H1 (cell line): ENCODE measurements around the gene TENT4A. TPM values are rescaled to one million over a fixed set of nuclear protein-coding genes. Genes with fewer than 3 reads are reported as not detected.

Source experiments
- CTCF ChIA-PET: fragments of 300-600 bp; sonication (Branson Sonifier 250); formaldehyde crosslinking; loops from one replicate; lab custom pipeline; 2021; ENCODE audit not compliant: partially characterized antibody; lab: Charles Lee
- POLR2A ChIA-PET: fragments of 300-600 bp; sonication (Branson Sonifier 250); formaldehyde crosslinking; loops from one replicate; lab custom pipeline; 2021; ENCODE audit warnings: inconsistent platforms; ENCODE audit not compliant: partially characterized antibody; lab: Charles Lee
- DNase-seq, 2 experiments: peaks; one replicate each; pipeline versions ENCODE4 v3.0.0 to v3.0.0-alpha.2; 2010 to 2022; ENCODE audit warnings: low spot score in 2 of 2, low read depth in 1 of 2, mixed read lengths in 1 of 2
- FAIRE-seq: peaks from 2 replicates; lab custom pipeline; 2011; peaks lifted over from hg19 to GRCh38; lab: Jason Lieb, UNC
- H2AFZ ChIP-seq: 2 replicates; pipeline ENCODE4 v1.8.1; 2012; ENCODE audit warnings: low read length, inconsistent platforms
- H2AK5ac ChIP-seq: 2 replicates; pipeline ENCODE4 v1.6.1; 2013; ENCODE audit warnings: low read depth, low read length
- H2BK120ac ChIP-seq: replicated peaks from 2 replicates; pipeline ENCODE3; 2013; ENCODE audit warnings: low read depth, low read length, inconsistent platforms
- H2BK12ac ChIP-seq: 2 replicates; pipeline ENCODE4 v1.6.1; 2013; ENCODE audit warnings: low read depth, low read length
- H2BK15ac ChIP-seq: 2 replicates; pipeline ENCODE4 v1.6.1; 2013; ENCODE audit warnings: low read length
- H2BK20ac ChIP-seq: 2 replicates; pipeline ENCODE4 v1.6.1; 2013; ENCODE audit warnings: low read length
- H2BK5ac ChIP-seq: 2 replicates; pipeline ENCODE4 v1.6.1; 2013; ENCODE audit warnings: low read depth, low read length
- H3K14ac ChIP-seq: 2 replicates; pipeline ENCODE4 v1.6.1; 2013; ENCODE audit warnings: inconsistent platforms; ENCODE audit not compliant: insufficient read length
- H3K18ac ChIP-seq: 2 replicates; pipeline ENCODE4 v1.6.1; 2013; ENCODE audit warnings: low read length; ENCODE audit errors: extremely low read depth
- H3K23ac ChIP-seq: 2 replicates; pipeline ENCODE4 v1.6.1; 2013; ENCODE audit warnings: inconsistent platforms; ENCODE audit not compliant: insufficient read length
- H3K23me2 ChIP-seq: 2 replicates; pipeline ENCODE4 v1.6.1; 2013; ENCODE audit warnings: low read depth, low read length
- H3K27ac ChIP-seq: 2 replicates; pipeline ENCODE4 v1.6.1; 2011; ENCODE audit warnings: low read depth, low read length, inconsistent platforms
- H3K27me3 ChIP-seq, 4 experiments: replicated peaks in 1 of 4; 1 replicate in 1 of 4; 2 replicates in 3 of 4; pipeline versions ENCODE4 v1.6.1 to v1.8.1; 2011 to 2013; ENCODE audit warnings: low read length in 3 of 4, mild to moderate bottlenecking in 3 of 4, inconsistent platforms in 2 of 4, mixed read lengths in 2 of 4, moderate library complexity in 1 of 4; ENCODE audit not compliant: control insufficient read depth in 3 of 4, insufficient read depth in 3 of 4; ENCODE audit errors: extremely low read depth in 1 of 4
- H3K36me3 ChIP-seq, 4 experiments: 2 replicates each; pipeline versions ENCODE4 v1.6.1 to v1.8.1; 2011 to 2013; ENCODE audit warnings: mild to moderate bottlenecking in 4 of 4, low read length in 3 of 4, moderate library complexity in 2 of 4, control low read depth in 1 of 4, inconsistent platforms in 1 of 4; ENCODE audit not compliant: insufficient read depth in 4 of 4, control insufficient read depth in 2 of 4
- H3K4ac ChIP-seq: replicated peaks from 2 replicates; pipeline ENCODE3; 2013; ENCODE audit warnings: low read length, low read depth, mixed read lengths, inconsistent platforms; ENCODE audit not compliant: insufficient read length
- H3K4me1 ChIP-seq, 4 experiments: replicated peaks in 1 of 4; 1 replicate in 1 of 4; 2 replicates in 3 of 4; pipeline versions ENCODE4 v1.6.1 to v1.8.1; 2011 to 2013; ENCODE audit warnings: low read length in 3 of 4, inconsistent platforms in 2 of 4, mixed read lengths in 1 of 4; ENCODE audit not compliant: insufficient read depth in 4 of 4, control insufficient read depth in 3 of 4
- H3K4me2 ChIP-seq, 2 experiments: 2 replicates each; pipeline versions ENCODE4 v1.6.1 to v1.8.1; 2011 to 2013; ENCODE audit warnings: low read depth in 2 of 2, low read length in 2 of 2, control low read depth in 1 of 2, inconsistent platforms in 1 of 2, mild to moderate bottlenecking in 1 of 2; ENCODE audit not compliant: insufficient read depth in 1 of 2
- H3K4me3 ChIP-seq, 4 experiments: fragments of 200-600, 300-600 bp in 1 of 4; sonication (generic), shearing (Covaris generic), sonication (Bioruptor Twin) in 1 of 4; 2 replicates each; pipeline versions ENCODE4 v1.5.1 to v1.8.1; 2011 to 2016; ENCODE audit warnings: low read length in 4 of 4, low read depth in 3 of 4, control low read depth in 2 of 4, inconsistent platforms in 2 of 4, mild to moderate bottlenecking in 2 of 4, mixed read lengths in 1 of 4, moderate library complexity in 1 of 4; ENCODE audit not compliant: insufficient read depth in 2 of 4; ENCODE audit errors: extremely low read depth in 1 of 4
- H3K56ac ChIP-seq: replicated peaks from 2 replicates; pipeline ENCODE3; 2013; ENCODE audit warnings: low read depth, mild to moderate bottlenecking, mixed read lengths, low read length, inconsistent platforms; ENCODE audit not compliant: insufficient read length
- H3K79me1 ChIP-seq: 2 replicates; pipeline ENCODE4 v1.6.1; 2013; ENCODE audit warnings: low read depth, low read length, control low read depth
- H3K79me2 ChIP-seq, 2 experiments: 2 replicates each; pipeline versions ENCODE4 v1.6.1 to v1.8.1; 2012 to 2013; ENCODE audit warnings: low read length in 2 of 2, mild to moderate bottlenecking in 2 of 2, inconsistent platforms in 1 of 2; ENCODE audit not compliant: insufficient read depth in 2 of 2, control insufficient read depth in 1 of 2
- H3K9ac ChIP-seq, 4 experiments: replicated peaks in 1 of 4; 1 replicate in 1 of 4; 2 replicates in 3 of 4; pipeline versions ENCODE4 v1.6.1 to v1.8.1; 2011 to 2013; ENCODE audit warnings: low read depth in 3 of 4, low read length in 3 of 4, control low read depth in 2 of 4, mild to moderate bottlenecking in 2 of 4, moderate library complexity in 2 of 4, inconsistent platforms in 1 of 4; ENCODE audit errors: extremely low read depth in 1 of 4
- H3K9me3 ChIP-seq, 2 experiments: 2 replicates each; pipeline versions ENCODE4 v1.6.1 to v1.8.1; 2012 to 2013; ENCODE audit warnings: mild to moderate bottlenecking in 2 of 2, moderate library complexity in 2 of 2, control low read depth in 1 of 2, inconsistent platforms in 1 of 2, low read depth in 1 of 2, low read length in 1 of 2, mixed read lengths in 1 of 2; ENCODE audit not compliant: insufficient read depth in 2 of 2
- H4K20me1 ChIP-seq, 2 experiments: replicated peaks in 1 of 2; 2 replicates each; pipeline versions ENCODE3 to v1.8.1; 2011 to 2013; ENCODE audit warnings: inconsistent platforms in 2 of 2, low read length in 2 of 2, mild to moderate bottlenecking in 1 of 2; ENCODE audit not compliant: insufficient read depth in 2 of 2, control insufficient read depth in 1 of 2
- H4K5ac ChIP-seq: 2 replicates; pipeline ENCODE4 v1.6.1; 2013; ENCODE audit warnings: low read length, low read depth, mixed read lengths, inconsistent platforms; ENCODE audit not compliant: insufficient read length
- H4K8ac ChIP-seq: 2 replicates; pipeline ENCODE4 v1.8.0; 2013; ENCODE audit warnings: mild to moderate bottlenecking, moderate library complexity, low read length, inconsistent platforms; ENCODE audit not compliant: insufficient read depth; ENCODE audit errors: extremely low read depth
- H4K91ac ChIP-seq: replicated peaks from 2 replicates; pipeline ENCODE3; 2013; ENCODE audit warnings: low read length, mixed read lengths, inconsistent platforms; ENCODE audit not compliant: insufficient read length
- CBX8 ChIP-seq: fragments of 300-800, 300-1000 bp; sonication (generic); IDR thresholded peaks from 2 replicates; pipeline ENCODE4 v1.7.1; 2016; ENCODE audit warnings: low read depth, low read length, borderline replicate concordance
- CREB1 ChIP-seq: IDR thresholded peaks from 2 replicates; pipeline ENCODE4 v1.6.1; 2012; ENCODE audit warnings: inconsistent platforms
- EGR1 ChIP-seq: IDR thresholded peaks from 2 replicates; pipeline ENCODE4 v1.6.1; 2011; ENCODE audit warnings: low read depth, low read length, borderline replicate concordance
- JUN ChIP-seq: IDR thresholded peaks from 2 replicates; pipeline ENCODE4 v1.6.1; 2011; ENCODE audit warnings: low read depth, mild to moderate bottlenecking, improper control_type of control experiment, low read length
- KDM4A ChIP-seq: IDR thresholded peaks from one replicate; pipeline ENCODE4 v1.7.1; 2012; ENCODE audit warnings: low read depth, mild to moderate bottlenecking, moderate library complexity, low read length, inconsistent platforms; ENCODE audit not compliant: severe bottlenecking
- KDM5A ChIP-seq: fragments of 200-600 bp; IDR thresholded peaks from 2 replicates; pipeline ENCODE4 v1.7.1; 2012; ENCODE audit warnings: mild to moderate bottlenecking, low read length, inconsistent platforms, mixed read lengths
- NRF1 ChIP-seq: IDR thresholded peaks from 2 replicates; pipeline ENCODE4 v1.6.1; 2011; ENCODE audit warnings: mild to moderate bottlenecking, low read depth, low read length, improper control_type of control experiment
- RAD21 ChIP-seq, 2 experiments: IDR thresholded peaks in 1 of 2; conservative IDR thresholded peaks in 1 of 2; 2 replicates each; pipeline ENCODE4 v1.6.1; 2011; ENCODE audit warnings: low read depth in 2 of 2, low read length in 2 of 2, improper control_type of control experiment in 1 of 2, inconsistent platforms in 1 of 2, mild to moderate bottlenecking in 1 of 2, moderate library complexity in 1 of 2
- RNF2 ChIP-seq: fragments of 200-900, 300-1000 bp; sonication (generic); IDR thresholded peaks from 2 replicates; pipeline ENCODE4 v1.7.1; 2016; ENCODE audit warnings: borderline replicate concordance, low read depth, mild to moderate bottlenecking, antibody characterized with exemption, low read length; ENCODE audit not compliant: poor library complexity, severe bottlenecking; ENCODE audit errors: missing control alignments
- SIN3A ChIP-seq, 2 experiments: IDR thresholded peaks in 1 of 2; conservative IDR thresholded peaks in 1 of 2; 2 replicates each; pipeline ENCODE4 v1.6.1; 2011 to 2012; ENCODE audit warnings: low read length in 2 of 2, improper control_type of control experiment in 1 of 2, low read depth in 1 of 2, mild to moderate bottlenecking in 1 of 2
- SIRT6 ChIP-seq: IDR thresholded peaks from one replicate; pipeline ENCODE4 v1.7.1; 2012; ENCODE audit warnings: low read length, inconsistent platforms
- SP2 ChIP-seq: IDR thresholded peaks from 2 replicates; pipeline ENCODE4 v1.6.1; 2012; ENCODE audit warnings: mild to moderate bottlenecking, low read length, inconsistent platforms
- SRF ChIP-seq: IDR thresholded peaks from 2 replicates; pipeline ENCODE4 v1.6.1; 2011; ENCODE audit warnings: mild to moderate bottlenecking, low read depth, low read length, moderate library complexity
- TCF12 ChIP-seq: IDR thresholded peaks from 2 replicates; pipeline ENCODE4 v1.6.1; 2011; ENCODE audit warnings: low read depth, mild to moderate bottlenecking, low read length
- TEAD4 ChIP-seq: IDR thresholded peaks from 2 replicates; pipeline ENCODE4 v1.6.1; 2012; ENCODE audit warnings: low read depth, low read length, inconsistent platforms, mixed read lengths
- WGBS, 2 experiments: shearing (Covaris generic) in 1 of 2; methylation state at CpG; one replicate each; pipeline versions ENCODE4 v1.1.6 to v1.1.7; 2013 to 2015; ENCODE audit warnings: low lambda C conversion rate in 2 of 2, mixed read lengths in 2 of 2, inconsistent platforms in 1 of 2, low coverage in 1 of 2, missing lambda C conversion rate in 1 of 2; ENCODE audit not compliant: insufficient replicate concordance in 2 of 2, insufficient coverage in 1 of 2, insufficient read length in 1 of 2; ENCODE audit errors: extremely low coverage in 1 of 2, missing lambda C conversion rate in 1 of 2; 5-methylcytosine and 5-hydroxymethylcytosine counted together
- polyA plus RNA-seq, 7 experiments: library from polyadenylated mRNA; depleted of rRNA in 3 of 7; stranded (reverse) in 5 of 7; unstranded in 2 of 7; fragments of >200 nt in 5 of 7; fragments of 200-250 nt in 2 of 7; gene quantifications; 1 replicate in 5 of 7; 2 replicates in 1 of 7; 4 replicates in 1 of 7; pipeline versions ENCODE4 v1.2.1 to v1.2.3, GENCODE V29; 2011 to 2013; ENCODE audit warnings: missing spikeins in 2 of 7, mixed read lengths in 2 of 7
- total RNA-seq: library from RNA; stranded (reverse); fragmentation: NEBNext Ultra II Directional; extraction: Animal tissue kit (Norgen Biotek cat#: 25700); gene quantifications from 2 replicates; pipeline ENCODE4 v1.2.1, GENCODE V29; 2021

Gene TENT4A
- total and polyA plus RNA-seq, 2 of the 8 experiments (the other 6 are each of a cell fraction or from before 2014, with no cell fraction given): 8.9 to 25.1 TPM

DNA sequence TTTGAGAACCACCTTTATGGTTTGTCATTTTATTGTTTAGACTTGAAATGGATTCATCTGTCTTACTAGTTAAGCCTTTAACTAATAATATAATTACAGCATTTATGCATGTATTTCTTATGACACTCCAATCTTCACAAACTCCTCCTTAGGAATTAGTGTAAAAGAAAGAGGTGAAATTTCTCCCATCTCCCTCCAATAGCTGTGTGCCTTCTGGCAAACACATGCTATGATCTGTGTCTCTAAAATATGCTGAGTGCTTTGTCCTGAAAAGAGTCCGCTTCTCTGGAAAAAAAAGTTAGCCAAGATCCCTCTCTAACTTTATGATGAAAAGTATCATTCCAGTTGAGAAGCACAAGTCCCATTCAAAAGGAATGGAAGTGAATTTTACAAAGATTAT is 13.9 kb upstream of the TENT4A start:
- 83% methylated on average over 1 of the region's 1 CpG; no CpG with 5 or more reads in 1 of the 2 experiments for WGBS, 2 experiments
- CTCF ChIA-PET: no interaction called here

More for the DNA sequence above, 13.9 kb upstream of the TENT4A start:
- H3K9me3 ChIP-seq: no peaks in the 10 kb centered on the region
- H4K5ac ChIP-seq: no peak overlapping the region
- no peak overlapping the region for H2BK20ac ChIP-seq
- no peaks in the 10 kb centered on the region for H3K79me1 ChIP-seq
- no peak overlapping the region for H3K27ac ChIP-seq
- H3K9ac ChIP-seq: no peak overlapping the region
- no peak overlapping the region for H2BK12ac ChIP-seq
- TF ChIP-seq SRF (no peak), JUN (no peak), CREB1 (no peak), RAD21 (IDR thresholded peaks at IDR 0.05 in 1 of 2, conservative IDR thresholded peaks at IDR 0.05 in 1 of 2; ENCODE audit: low read depth in 2 of 2, low read length in 2 of 2) (no peak), TCF12 (no peak), KDM4A (no peak), NRF1 (no peak), EGR1 (no peak), SIRT6 (no peak), KDM5A (no peak), CBX8 (no peak), RNF2 (no peak), SIN3A (conservative IDR thresholded peaks at IDR 0.05 in 1 of 2, IDR thresholded peaks at IDR 0.05 in 1 of 2; ENCODE audit: low read depth in 1 of 2, low read length in 2 of 2) (no peak), SP2 (no peak), TEAD4 (no peak)
- TF ChIP-seq, all 59 proteins: peak for 0
- Histone ChIP-seq H3K4me1 (peaks cover 3 to 12% (median 6%) of the 10 kb centered on the region in 4 experiments; a peak in 6 of 7 replicates), H3K4ac (no peak overlapping the region), H3K4me3 (no peak overlapping the region), H3K18ac (no peak overlapping the region), H3K27me3 (no peaks in the 10 kb centered on the region), H3K23me2 (no peaks in the 10 kb centered on the region), H2AK5ac (no peak overlapping the region), H3K36me3 (no peaks in the 10 kb centered on the region), H2AFZ (no peak overlapping the region), H3K14ac (no peak overlapping the region), H3K79me2 (no peaks in the 10 kb centered on the region), H3K56ac (no peak overlapping the region), H4K91ac (no peak overlapping the region), H4K20me1 (no peaks in the 10 kb centered on the region), H3K23ac (no peak overlapping the region), H2BK120ac (no peak overlapping the region), H2BK5ac (no peak overlapping the region), H3K4me2 (no peak overlapping the region), H2BK15ac (no peak overlapping the region), H4K8ac (no peak overlapping the region)
- POLR2A ChIA-PET: interaction anchor here (1.7 kb wide), 1 partner anchor 66 kb away, joined by 7 read pairs; the partner anchor contains the start of genes NSUN2 and SRD5A1
- DNase-seq (no peak), FAIRE-seq (no peak)
